ENCODE results near the gene HS6ST3.

HS6ST3 gene

DNA sequence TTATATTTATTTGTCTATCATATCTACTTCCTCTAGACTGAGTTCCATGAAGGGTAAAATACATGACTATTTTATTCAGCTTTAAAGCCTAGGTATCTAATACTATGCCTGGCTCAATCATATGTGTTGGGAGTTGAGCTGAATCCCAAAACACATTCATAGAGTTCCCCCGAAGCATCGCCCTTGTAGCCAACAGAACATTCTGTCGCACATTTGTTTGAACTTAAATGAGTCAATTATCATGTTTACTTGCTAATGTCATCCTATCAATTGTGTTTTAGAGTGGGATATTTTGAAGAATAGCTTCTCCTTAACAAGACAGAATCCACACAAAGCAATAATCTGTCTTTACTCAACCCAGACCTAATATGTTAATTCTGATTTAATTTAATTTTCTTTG is 252.4 kb downstream of the HS6ST3 start:
- DNase-seq = no peak

DNA sequence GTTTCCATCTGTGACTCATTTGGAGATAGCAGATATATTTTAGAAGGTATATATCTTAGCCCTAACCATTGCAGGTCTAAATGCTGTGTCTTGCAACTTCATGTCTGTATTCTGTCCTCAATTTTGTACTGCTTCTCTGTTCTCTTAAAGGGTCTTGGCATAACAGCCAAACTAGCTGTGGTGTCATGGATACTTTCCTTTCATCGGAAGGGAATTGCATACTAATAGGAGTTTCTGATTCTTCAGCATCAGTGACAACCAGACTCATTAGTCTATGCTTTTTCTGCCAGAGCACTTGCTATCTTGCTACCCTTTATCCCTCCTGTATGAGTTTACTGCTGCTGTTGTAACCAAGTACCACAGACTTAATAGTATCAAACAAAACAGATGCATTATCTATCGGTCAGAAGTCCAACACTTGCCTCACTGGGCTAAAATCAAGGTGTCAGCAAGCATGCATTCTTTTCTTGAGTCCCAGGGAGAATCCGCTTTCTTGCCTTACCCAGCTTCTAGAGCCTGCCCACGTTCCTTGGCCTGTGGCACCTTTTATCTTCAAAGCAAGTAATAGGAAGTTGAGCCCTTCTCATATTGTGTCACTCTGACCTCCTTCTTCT is 253.1 kb downstream of the HS6ST3 start:
- no peak for DNase-seq

DNA sequence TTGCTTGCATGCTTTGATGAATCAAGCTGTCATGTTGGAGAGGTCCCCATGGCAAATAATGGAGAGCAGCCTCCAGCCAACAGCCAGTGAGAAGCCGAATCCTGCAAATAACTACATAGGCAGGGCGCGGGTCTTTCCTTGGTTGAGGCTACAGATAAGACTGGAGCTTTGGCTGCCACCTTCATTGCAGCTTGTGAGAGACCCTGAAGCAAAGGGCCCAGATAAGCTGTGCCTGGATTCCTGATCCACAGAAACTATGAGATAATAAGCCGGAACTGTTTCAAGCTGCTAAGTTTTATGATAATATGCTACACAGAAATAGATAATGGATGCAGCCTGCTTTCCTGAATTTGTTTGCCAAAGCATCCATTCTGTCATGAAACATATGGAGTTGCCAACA is 257.0 kb downstream of the HS6ST3 start:
- DNase-seq = no peak

DNA sequence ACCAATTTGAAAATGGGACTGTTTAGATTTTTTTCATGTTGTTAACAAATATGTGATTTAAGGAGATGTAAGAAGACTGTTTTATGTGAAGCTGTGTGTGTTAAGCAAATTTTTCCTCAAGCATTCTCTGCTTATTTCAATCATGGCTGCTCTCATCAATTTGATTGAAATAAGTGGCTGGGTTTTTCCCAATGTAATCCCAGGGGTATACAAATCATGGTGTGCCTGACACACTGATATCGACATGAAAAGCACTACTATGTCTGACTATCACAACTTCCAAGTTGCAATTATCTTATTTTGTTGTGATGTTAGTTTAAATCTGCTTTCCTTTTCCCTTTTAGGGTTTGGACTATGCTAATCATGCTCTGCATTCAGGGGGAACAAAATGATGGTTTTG is 283.7 kb downstream of the HS6ST3 start:
- no peak for DNase-seq

DNA sequence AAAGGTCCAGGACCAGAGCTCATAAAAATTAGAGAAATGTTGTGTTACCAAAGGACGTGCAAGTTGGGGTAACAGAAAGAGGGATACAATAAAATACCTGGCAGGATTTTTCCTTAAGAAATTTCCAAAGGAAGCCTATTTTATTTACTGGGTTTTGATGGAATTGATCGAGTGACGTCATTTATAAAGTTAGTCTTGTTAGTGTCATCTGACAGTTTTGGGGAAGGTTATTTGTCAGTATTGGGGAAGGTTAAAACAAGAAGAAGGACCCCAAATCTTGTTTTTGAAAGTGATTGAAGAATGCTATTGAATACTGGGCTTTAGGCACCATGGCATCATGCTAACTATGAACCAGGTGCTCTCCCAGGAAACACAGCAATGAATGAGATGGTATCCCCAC is 287.9 kb downstream of the HS6ST3 start:
- no peak for DNase-seq

DNA sequence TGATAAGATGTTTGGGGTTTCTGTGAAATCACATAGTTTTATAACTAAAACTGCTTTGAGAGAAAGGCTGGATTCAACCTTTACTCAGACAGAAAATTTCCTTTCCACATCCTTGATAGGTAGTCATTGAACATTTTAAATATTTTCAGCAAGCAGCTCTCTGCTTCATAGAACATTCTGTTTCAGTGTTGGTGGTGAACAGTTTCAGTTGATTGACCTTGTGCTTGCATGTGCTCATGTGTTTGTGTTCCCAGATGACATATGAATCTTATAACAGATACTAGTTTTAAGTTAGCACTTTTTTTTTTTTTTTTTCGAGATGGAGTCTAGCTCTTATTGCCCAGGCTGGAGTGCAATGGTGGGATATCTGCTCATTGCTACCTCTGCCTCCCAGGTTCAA is 290.1 kb downstream of the HS6ST3 start:
- no peak for DNase-seq

DNA sequence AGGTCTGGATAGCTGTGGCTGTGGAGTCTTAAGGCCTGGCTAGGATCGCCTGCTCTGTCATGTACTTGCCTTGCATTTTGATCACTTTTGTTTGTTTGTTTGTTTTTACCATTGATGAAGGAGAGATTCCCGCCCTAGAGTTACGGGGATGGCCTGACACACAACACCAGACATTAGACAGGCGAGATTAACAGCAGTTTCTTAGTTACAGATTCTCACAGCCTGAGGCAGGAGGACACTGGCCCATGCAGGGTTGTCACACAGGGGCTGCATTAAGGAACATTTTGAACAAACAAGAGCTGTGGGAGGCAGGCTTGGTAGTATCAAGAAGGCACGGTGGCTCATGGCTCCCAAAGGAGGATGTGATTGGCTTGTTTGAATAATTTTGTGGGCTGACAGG is 291.8 kb downstream of the HS6ST3 start:
- DNase-seq = no peak

DNA sequence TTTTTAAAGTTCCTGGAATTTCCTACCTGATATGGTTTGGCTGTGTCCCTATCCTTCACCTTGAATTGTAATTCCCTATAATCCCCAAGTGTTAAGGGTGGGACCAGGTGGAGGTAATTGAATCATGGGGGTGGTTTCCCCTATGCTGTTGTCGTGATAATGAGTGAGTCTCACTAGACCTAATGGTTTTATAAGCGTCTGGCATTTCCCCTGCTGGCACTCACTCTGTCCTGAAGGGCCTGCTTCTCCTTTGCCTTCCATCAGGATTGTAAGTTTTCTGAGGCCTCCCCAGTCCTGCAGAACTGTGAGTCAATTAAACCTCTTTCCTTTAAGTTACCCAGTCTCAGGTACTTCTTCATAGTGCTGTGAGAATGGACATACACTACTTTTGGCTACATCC is 298.7 kb downstream of the HS6ST3 start:
- no peak for DNase-seq

DNA sequence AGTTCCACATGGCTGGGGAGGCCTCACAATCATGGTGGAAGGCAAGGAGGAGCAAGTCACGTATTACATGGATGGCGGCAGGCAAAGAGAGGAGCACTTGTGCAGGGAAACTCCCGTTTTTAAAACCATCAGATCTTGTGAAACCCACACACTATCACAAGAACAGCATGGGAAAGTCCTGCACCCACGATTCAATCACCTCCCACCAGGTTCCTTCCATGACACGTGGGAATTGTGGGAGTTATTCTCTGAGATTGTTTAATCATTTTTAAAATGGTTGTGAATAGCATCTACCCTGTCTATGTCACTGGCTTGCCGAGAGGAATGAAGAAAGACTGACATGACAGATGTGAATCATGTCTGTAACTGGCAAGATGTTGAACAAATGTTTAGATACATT is 301.7 kb downstream of the HS6ST3 start:
- no peak for DNase-seq

DNA sequence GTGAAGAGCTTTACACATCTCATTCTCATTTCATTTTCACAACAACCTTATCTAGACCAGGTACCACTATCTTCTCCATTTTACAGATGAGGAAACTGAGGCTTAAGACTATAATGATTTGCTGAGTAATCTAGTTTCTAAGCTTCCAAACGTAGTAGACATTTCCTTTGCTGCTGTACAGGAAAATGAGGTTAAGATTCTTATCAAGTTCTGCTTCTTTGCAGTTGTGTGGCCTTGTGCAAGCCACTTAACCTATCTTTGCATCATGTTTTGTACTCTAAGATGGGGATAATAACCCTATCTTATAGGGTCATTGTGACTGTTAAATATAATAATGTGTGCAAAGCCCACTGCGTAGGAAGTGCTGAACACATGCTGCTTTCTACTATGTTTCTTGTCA is 307.9 kb downstream of the HS6ST3 start:
- no peak for DNase-seq

DNA sequence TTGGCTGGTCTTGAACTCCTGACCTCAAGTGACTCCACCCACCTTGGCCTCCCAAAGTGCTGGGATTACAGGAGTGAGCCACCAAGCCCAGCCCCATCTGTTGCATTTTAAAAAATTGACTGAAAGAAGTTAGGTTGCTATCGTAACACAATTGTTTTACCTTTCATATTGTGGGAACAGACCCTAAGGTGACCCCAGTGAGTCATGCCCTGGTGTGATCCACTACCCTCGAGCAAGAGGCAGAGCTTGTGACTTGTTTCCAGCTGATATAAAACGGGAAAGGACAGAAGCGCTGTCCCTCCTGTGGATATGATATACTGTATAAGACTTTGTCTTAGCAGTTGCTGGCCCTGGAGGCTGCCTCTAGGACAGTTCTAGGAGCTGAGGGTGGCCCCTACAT is 308.6 kb downstream of the HS6ST3 start:
- DNase-seq = no peak

DNA sequence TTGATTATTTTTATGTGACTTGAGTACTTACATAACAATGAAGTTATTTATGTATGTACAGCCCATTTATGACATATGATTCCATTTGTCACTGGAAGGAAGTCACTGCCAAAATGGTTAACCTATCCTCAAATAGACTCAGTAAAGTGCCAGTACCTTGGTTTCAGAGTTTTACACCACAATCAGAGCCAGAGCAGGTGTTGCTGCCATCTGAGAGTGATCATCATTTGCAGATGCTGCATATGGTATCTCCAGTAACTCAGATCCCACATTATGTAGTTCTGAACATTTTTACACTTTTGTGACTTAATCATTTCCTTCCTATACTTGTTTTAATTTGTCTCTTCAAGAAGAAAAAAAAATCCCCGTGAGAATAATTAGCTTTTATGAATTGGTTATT is 313.3 kb downstream of the HS6ST3 start:
- DNase-seq = no peak

DNA sequence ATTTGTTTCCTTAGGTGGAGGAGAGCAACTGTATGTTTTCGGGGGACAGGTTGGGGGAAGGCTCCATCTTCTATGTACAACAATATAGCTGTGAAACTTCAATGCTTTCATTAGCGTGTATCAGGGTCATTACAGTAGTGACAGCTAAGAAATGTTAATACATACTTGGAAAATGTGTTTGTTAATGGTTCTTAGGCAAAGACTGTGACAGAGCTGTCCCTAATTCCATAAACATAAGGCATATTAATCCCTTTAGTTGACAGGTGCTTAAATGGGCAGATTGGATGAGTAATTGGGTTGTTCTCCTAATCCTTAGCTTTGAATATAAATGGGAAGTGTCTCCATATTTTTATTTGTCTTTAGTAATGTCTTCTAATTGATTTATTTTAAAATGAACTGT is 313.7 kb downstream of the HS6ST3 start:
- DNase-seq = no peak

DNA sequence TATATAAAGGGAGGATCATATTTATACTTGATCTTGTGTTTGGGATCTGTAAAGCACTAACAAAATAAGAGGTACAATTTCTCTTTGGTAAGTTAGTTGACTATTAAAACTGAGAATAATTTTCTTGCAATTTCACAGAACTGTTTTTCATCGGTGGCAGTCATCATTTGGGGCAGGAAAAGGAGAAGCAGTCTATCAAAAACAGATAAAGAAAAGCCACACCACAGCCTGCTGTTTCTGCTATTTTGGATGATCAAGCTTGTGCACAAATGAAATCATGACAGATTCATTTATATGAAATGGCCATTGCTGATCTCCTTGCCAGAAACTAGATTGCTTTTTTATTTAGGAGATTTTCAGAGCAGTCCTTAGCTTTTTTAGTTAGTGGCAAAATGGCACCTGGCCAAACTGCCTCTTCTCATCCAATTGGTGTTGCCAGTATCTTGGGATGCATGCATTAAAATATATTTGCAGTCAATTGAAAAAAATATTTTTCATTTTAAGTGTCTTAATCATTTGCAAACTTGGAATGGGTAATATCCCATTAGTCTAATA is 326.0 kb downstream of the HS6ST3 start:
- DNase-seq = no peak

DNA sequence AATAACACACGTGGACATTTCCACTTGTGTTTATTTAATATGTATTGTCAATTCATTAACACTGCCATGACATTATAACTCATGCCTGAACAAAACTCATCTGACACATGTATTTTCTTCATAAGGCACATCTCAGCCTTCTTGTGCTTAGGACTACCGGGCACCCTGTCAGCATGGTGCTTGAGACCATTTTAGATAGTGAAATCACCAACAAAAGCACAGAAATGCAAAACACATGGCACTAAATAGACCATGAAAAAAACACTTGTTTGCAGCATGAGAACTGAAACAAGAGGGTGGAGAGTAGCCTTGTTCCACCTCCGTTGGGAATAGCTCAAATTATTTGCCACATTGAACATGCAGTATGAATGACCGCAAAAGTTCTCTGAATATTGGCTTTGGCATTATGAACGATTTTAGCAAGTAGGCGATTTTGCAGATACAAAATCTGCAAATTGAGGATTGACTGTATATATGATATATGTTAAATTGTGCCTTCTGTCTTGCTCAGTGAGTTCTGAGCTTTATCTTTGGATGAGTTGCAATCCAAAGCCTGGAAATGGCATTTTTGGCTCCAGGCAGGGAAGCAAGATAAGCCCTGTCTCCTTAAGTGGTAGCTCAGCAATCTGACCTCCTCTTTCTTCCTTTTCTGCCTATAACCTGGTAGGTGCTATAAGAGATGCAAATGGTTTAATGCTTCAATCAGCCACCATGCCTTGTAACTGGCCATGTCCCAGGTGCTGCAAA is 328.2 kb downstream of the HS6ST3 start:
- DNase-seq = no peak

DNA sequence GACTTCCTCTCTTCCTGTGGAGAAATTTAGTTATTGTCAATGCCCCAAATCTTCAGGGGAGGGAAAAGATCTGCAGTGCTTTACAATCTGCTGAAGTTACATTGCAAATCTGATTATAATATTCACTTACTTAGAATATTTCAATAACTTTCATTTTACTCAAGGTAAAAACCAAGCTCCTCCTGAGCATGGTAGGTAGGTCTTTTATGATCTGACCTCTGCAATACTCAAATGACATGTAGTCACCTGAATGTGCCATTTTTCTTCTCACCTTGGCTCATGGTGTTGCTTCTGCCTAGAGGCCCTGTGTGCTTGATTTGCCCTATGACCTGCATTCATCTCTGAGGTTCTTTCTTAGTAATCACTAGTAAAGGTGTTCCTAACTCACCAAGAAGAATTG is 331.4 kb downstream of the HS6ST3 start:
- DNase-seq = no peak

DNA sequence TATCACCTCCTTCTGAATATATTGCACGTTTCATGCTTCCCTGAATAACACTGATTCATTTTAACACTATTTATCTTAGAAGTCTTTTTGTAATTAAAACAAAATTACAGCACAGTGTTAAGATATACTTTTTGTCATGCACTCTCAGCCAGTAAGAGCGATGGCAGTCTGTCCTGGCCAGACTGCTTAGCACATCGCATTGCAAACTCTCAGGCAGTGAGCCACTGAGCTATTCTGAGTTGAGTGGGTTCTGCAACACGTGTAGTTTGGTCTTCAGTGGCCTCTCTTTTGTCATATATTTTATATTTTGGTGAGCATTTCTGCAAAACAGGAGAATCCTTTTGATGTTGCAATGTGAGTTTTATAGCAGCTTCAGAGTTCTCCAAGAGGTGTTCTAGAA is 332.1 kb downstream of the HS6ST3 start:
- no peak for DNase-seq

DNA sequence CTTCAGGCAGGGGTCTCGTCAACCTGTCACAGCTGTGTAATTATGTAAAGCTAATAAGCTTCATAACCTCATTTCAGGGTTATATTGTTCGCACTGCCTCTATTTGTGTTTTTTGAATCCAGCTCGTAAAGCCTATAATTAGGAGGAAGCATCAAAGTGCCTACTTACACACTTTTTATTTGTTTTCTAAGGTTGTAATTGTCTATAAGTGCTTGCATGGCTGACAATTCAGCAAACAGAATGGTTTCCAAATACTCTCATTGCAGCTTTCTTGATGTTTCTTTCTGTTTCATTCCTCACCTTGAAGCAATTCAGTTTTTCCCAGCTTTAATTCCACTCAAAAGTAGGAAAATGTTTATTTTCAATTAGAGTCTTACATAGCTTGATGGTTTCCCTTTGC is 336.3 kb downstream of the HS6ST3 start:
- DNase-seq = no peak

DNA sequence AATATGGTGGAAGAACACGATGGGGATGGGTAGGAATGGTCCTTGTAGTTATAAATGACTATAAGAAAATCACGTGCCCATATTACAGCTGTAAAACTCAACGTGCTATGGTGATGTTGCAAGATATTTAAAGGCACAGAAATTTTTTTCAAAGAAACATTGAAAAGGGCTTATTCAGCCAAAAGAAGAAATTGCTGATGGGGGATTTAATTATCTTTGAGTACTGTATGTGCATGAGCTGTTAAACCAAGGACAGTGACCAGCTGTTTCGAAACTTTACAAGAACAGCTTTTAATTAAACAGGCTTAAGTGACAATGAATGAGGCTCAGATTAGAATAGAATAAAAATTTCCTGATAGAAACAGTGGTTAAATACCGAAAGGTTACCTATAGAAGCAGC is 339.0 kb downstream of the HS6ST3 start:
- no peak for DNase-seq

DNA sequence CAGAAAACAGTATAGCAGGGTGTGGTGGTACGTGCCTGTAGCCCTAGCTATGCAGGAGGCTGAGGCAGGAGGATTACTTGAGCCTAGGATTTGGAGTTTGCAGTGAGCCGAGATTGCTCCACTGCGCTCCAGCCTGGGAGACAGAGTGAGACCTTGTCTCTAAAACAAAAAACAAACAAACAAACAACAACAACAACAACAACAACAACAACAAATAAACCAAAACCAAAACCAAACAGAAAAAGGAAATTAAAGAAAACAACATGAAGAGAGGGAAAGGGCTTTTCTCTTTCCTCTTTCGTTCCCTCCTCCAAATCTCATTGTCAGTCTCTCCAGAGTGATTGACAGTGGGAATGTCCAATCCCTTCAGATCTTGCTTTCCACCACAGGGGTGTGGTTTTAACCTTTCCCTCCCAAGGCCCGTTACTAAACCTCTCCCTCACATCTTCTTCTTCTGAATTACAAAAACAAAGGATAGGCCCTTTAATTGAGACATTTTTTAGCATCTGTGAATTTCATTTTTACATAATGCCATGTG is 341.2 kb downstream of the HS6ST3 start:
- DNase-seq = no peak

DNA sequence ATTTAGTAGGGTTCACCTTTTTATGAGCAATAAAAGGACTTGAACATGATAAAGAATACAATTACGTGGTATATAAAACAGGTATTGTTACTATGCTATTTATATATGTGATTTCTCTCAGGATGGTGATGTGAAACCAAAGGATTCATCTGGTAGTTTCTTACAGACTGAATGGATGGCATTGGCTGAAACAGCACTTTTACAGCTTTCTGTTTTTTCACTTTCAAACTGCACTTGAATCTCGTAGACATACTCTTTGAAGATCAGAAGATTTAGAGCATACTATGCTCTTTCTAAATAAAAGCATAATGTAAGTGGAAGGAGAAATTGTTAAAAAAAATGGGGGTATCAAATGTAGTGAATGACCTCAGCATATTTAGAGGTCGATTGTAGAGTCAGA is 354.8 kb downstream of the HS6ST3 start:
- no peak for DNase-seq

DNA sequence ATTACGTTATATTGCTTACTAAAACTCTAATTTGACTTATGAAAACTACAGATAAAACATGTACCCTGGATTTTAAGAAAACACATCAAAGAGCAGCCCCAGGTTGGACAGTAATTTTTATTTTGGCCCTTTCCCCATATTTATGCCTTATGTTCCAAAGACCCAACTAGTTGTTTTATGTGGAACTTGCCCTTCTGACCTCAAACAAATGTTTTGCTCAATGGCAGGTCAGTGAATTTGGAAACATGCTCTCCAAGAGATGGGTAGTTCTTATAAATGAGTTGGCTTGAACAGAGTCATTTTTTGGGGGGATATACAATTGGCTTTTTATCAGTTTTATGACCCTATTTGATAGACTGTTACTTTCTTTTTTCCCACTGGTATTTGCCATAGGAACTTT is 360.0 kb downstream of the HS6ST3 start:
- DNase-seq = no peak

DNA sequence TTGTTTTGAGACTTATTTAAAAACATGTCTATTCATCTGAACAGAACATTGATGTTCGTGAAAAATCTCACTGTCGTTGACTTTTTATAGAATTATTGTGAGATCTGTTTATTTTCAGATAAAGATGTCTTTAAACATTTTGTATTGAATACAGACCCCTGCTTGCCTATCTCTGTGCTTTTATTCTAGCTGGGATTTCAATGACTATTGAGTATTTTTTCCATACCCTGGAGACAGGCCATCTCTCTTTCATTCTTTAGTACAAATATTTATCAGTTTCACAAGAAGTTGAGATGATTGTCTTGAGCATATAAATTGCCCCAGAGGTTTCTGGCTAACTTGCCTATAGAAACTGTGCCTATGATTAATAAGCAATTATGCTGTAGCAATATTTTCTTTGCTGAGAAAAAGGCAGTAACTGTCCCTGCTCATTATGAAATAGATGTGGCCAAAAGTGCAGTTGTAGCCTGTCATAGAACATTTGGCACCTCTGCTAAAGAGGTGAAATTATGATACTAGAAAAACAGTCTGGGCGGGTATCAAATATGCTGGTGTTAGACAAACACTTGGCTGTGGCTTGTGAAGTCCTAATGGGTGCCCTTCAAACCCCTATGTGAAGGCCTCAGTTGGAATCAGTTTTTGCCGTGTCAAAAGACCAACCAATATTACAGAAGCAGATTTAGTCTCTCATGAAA is 360.6 kb downstream of the HS6ST3 start:
- DNase-seq = no peak

DNA sequence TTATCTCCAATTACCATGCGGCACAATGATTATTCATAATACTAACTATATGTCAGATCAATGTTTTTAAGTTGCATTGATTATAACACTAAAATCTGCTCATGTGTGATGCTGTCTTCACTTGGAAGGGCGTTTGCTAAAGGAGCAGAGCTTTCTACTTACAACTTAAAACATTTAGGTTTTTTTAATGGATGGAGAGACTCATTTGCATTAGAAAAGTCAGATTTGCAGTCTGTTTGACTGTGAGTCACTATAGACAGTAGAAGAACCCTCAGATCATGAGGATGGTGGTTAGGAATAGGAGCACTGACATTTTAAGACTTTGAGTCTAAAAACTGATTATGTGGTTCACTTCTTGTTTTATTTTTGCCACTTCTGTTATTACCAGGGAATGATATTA is 364.6 kb downstream of the HS6ST3 start:
- DNase-seq = no peak

All from NK-92 treated with Interleukin-12 subunit alpha and Interleukin-12 subunit beta, amount 100 ng/mL, for 24 hours (cell line).